Measurements from ENCODE around the gene OTUD3.

DNA sequence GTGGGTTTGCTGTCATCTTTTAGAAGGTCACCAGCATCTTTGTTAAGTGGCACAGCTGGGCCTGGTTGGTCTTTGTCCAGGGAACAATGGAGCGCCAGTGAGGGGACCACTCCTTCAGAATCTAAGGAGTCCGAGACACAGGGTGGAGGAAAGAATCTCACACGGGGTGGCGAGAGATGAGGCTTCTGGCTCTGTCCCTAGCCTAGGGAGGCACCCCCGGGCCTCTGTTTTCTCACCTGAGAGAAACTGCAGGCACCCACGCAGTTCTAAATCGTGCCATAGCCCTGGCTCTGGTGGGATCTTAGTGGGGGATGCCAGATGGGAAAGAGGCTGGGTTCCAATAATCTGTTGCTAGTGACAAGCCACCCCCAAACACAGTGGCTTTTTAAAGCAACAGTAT is 52.1 kb downstream of the OTUD3 start:
- TF ChIP-seq POLR2AphosphoS5 (IDR thresholded peaks at IDR 0.05; ENCODE audit: low read depth) (no peak), REST (IDR thresholded peaks at IDR 0.05; ENCODE audit: insufficient replicate concordance, low read depth) (no peak)
- TF ChIP-seq, protein P1, sequence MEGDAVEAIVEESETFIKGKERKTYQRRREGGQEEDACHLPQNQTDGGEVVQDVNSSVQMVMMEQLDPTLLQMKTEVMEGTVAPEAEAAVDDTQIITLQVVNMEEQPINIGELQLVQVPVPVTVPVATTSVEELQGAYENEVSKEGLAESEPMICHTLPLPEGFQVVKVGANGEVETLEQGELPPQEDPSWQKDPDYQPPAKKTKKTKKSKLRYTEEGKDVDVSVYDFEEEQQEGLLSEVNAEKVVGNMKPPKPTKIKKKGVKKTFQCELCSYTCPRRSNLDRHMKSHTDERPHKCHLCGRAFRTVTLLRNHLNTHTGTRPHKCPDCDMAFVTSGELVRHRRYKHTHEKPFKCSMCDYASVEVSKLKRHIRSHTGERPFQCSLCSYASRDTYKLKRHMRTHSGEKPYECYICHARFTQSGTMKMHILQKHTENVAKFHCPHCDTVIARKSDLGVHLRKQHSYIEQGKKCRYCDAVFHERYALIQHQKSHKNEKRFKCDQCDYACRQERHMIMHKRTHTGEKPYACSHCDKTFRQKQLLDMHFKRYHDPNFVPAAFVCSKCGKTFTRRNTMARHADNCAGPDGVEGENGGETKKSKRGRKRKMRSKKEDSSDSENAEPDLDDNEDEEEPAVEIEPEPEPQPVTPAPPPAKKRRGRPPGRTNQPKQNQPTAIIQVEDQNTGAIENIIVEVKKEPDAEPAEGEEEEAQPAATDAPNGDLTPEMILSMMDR (IDR thresholded peaks at IDR 0.05; ENCODE audit: insufficient read depth, low read length): no peak

All from HL-60 (cell line).